K562 (cell line): ENCODE data around the gene LCNL1. TPM values are rescaled to one million over a fixed set of nuclear protein-coding genes. Genes with fewer than 3 reads are reported as not detected.
A peak's percentile ranks its signal among the peaks of the same experiment; 100 is the strongest.

Experiments used
- BRD9 ChIP-seq: fragments of 450-650 bp; IDR thresholded peaks from 2 replicates; pipeline ENCODE4 v1.6.1; 2018; ENCODE audit warnings: low read depth; ENCODE audit not compliant: partially characterized antibody
- CBX3 ChIP-seq, 2 experiments: IDR thresholded peaks; 1 replicate in 1 of 2; 2 replicates in 1 of 2; pipeline ENCODE4 v1.6.1; 2012; ENCODE audit warnings: inconsistent platforms in 2 of 2, low read length in 2 of 2, borderline replicate concordance in 1 of 2, control low read depth in 1 of 2
- DACH1 ChIP-seq: fragments of 450-650 bp; IDR thresholded peaks from 2 replicates; pipeline ENCODE4 v1.6.1; 2018; ENCODE audit not compliant: partially characterized antibody
- FIP1L1 ChIP-seq: fragments of 200-400 bp; formaldehyde crosslinking; IDR thresholded peaks from 2 replicates; pipeline ENCODE4 v1.6.1; 2018; ENCODE audit warnings: mild to moderate bottlenecking, low read depth, low read length; ENCODE audit not compliant: poor library complexity, severe bottlenecking
- GABPB1 ChIP-seq: sonication (generic); formaldehyde crosslinking; IDR thresholded peaks from 2 replicates; pipeline ENCODE4 v1.8.0; 2022; ENCODE audit warnings: mild to moderate bottlenecking, missing genetic modification reagents
- GTF2E2 ChIP-seq: fragments of 200-800 bp; sonication (Bioruptor generic); IDR thresholded peaks from 2 replicates; pipeline ENCODE4 v1.6.1; 2016; ENCODE audit warnings: missing genetic modification characterization, missing compliant biosample characterization
- HLTF ChIP-seq: fragments of 450-650 bp; IDR thresholded peaks from 2 replicates; pipeline ENCODE4 v1.6.1; 2016
- KAT2B ChIP-seq: IDR thresholded peaks from one replicate; pipeline ENCODE4 v1.6.1; 2012; ENCODE audit warnings: low read depth, mild to moderate bottlenecking, control low read depth, inconsistent platforms, low read length, moderate library complexity
- NR3C1 ChIP-seq: sonication (generic); formaldehyde crosslinking; IDR thresholded peaks from 2 replicates; pipeline ENCODE4 v1.8.1; 2022; ENCODE audit warnings: missing genetic modification reagents
- POLR3A ChIP-seq: IDR thresholded peaks from 2 replicates; pipeline ENCODE4 v1.6.1; 2011; ENCODE audit warnings: borderline replicate concordance, mild to moderate bottlenecking, moderate library complexity; ENCODE audit not compliant: insufficient read length, insufficient read depth; ENCODE audit errors: extremely low read depth
- PTTG1 ChIP-seq: fragments of 450-650 bp; IDR thresholded peaks from 2 replicates; pipeline ENCODE4 v1.6.1; 2016; ENCODE audit warnings: low read depth, mild to moderate bottlenecking, missing genetic modification characterization, missing compliant biosample characterization
- RAD21 ChIP-seq, 2 experiments: fragments of 250-450 bp in 1 of 2; fragments of 450-650 bp in 1 of 2; sonication (Bioruptor Pico) in 1 of 2; formaldehyde crosslinking in 1 of 2; IDR thresholded peaks in 1 of 2; conservative IDR thresholded peaks in 1 of 2; 2 replicates each; pipeline versions ENCODE4 v1.4.0 to v1.8.0; 2020 to 2022; ENCODE audit warnings: mild to moderate bottlenecking in 2 of 2, moderate library complexity in 1 of 2
- RFX5 ChIP-seq: IDR thresholded peaks from 2 replicates; pipeline ENCODE4 v1.6.1; 2011; ENCODE audit warnings: low read depth, mild to moderate bottlenecking, improper control_type of control experiment, low read length
- SAP30 ChIP-seq: fragments of 200-600 bp; sonication (generic); IDR thresholded peaks from 2 replicates; pipeline ENCODE4 v1.6.1; 2012; ENCODE audit warnings: borderline replicate concordance, low read depth, mild to moderate bottlenecking, moderate library complexity, low read length, control low read depth, inconsistent platforms; ENCODE audit not compliant: insufficient read depth, poor library complexity, severe bottlenecking
- SP1 ChIP-seq: sonication (generic); formaldehyde crosslinking; IDR thresholded peaks from 2 replicates; pipeline ENCODE4 v1.8.1; 2022; ENCODE audit warnings: mild to moderate bottlenecking, missing genetic modification reagents
- TFAM ChIP-seq: fragments of 250-450 bp; sonication (Bioruptor Pico); conservative IDR thresholded peaks from 2 replicates; pipeline ENCODE4 v1.5.0; 2021; ENCODE audit warnings: mild to moderate bottlenecking, moderate library complexity
- TGIF2 ChIP-seq: sonication (generic); formaldehyde crosslinking; IDR thresholded peaks from 2 replicates; pipeline ENCODE4 v1.8.1; 2022; ENCODE audit warnings: mild to moderate bottlenecking, missing genetic modification reagents, moderate library complexity
- UBTF ChIP-seq, 2 experiments: IDR thresholded peaks; 2 replicates each; pipeline ENCODE4 v1.6.1; 2012; ENCODE audit warnings: improper control_type of control experiment in 2 of 2, low read depth in 2 of 2, low read length in 2 of 2, borderline replicate concordance in 1 of 2
- VEZF1 ChIP-seq: fragments of 200-800 bp; sonication (Bioruptor generic); IDR thresholded peaks from 2 replicates; pipeline ENCODE4 v1.6.1; 2017; ENCODE audit warnings: missing genetic modification characterization, missing compliant biosample characterization
- ZNF347 ChIP-seq: fragments of 450-650 bp; formaldehyde crosslinking; IDR thresholded peaks from 2 replicates; pipeline ENCODE4 v1.4.0; 2020; ENCODE audit warnings: low read depth, mild to moderate bottlenecking, moderate library complexity
- ZNF695 ChIP-seq: fragments of 450-650 bp; formaldehyde crosslinking; IDR thresholded peaks from 2 replicates; pipeline ENCODE4 v1.4.0; 2020; ENCODE audit warnings: mild to moderate bottlenecking, moderate library complexity
- polyA plus RNA-seq, 8 experiments: library from polyadenylated mRNA; depleted of rRNA in 4 of 8; stranded (reverse) in 5 of 8; unstranded in 3 of 8; fragments of >200 nt; fragmentation: Nextera tagmentation in 2 of 8; fragmentation: Illumina TruSeq in 1 of 8; extraction: Ambion mirVana in 2 of 8; extraction: Trizol in 1 of 8; gene quantifications; 2 replicates each; pipeline versions ENCODE4 v1.2.1 to v1.2.3, GENCODE V29; 2011 to 2014; ENCODE audit warnings: inconsistent platforms in 1 of 8, missing spikeins in 1 of 8
- total RNA-seq, 7 experiments: library from RNA; depleted of rRNA in 6 of 7; stranded (reverse); fragments of >200 nt in 6 of 7; fragmentation: Illumina TruSeq in 2 of 7; extraction: Trizol in 2 of 7; gene quantifications; 2 replicates each; pipeline versions ENCODE4 v1.2.1 to v1.2.3, GENCODE V29; 2011 to 2021; ENCODE audit warnings: low replicate concordance in 1 of 7

LCNL1 gene
- total and polyA plus RNA-seq, 9 of the 15 experiments (the other 6 are each of a cell fraction or from before 2014, with no cell fraction given) = 0.04 to 0.16 (median 0.04) TPM; not detected in 4

DNA sequence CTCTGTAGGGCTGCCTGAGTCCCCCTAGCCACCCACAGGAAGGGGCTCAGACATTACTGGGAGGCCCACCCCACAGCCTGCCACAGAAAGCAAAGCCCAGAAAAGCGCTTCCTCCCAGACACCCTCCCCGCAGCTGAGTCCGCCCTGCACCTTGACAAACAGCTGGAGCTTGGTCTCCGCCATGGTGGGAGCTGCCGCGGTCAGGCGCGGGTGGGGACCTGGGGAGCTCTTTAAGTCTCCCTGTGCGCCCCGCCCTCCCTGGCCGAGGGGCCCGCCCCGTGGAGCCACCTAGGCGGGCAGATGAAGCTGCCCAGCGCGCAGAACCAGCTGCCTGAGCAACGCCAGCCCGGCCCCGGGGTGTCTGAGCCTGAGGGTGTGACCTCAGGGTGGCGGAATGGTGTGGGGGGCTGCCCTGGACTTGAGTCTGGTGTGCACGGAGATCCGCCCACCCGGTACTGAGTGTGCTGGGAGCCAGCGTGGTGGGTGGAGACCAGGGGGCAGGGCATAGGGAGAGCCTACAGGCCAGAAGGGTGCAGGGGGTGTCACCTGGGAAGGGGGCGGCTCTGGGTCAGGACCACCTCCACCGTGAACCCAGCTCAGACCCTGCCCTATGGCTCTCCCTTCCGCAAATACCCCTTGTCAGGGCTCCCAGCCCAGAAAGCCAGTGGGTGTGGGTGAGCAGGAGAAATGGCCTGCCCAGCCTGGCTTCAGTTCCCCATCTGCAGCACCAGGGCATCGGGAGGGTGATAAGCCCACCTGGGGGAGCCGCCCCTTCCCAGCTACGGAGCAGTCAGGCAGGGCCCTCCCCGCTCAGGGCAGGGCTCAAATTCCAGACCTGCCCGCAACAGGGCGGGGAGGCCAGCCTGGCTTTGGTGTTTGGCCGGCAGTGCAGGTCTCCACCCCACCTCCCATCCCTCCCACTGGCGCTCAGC lies 13.8 kb downstream of the LCNL1 start, which contains the start of gene CLIC3 (continued):
- peak; percentile 0; the same call in 1 of the 2 replicates for TF ChIP-seq VEZF1 (CRISPR knock-in tag)
- TF ChIP-seq RAD21 (CRISPR knock-in tag; conservative IDR thresholded peaks at IDR 0.05 in 1 of 2, IDR thresholded peaks at IDR 0.05 in 1 of 2) = no peak
- TF ChIP-seq BRD9 = no peak
- no peak for TF ChIP-seq TFAM (CRISPR knock-in tag)
- peak; percentile 28 for TF ChIP-seq FIP1L1
- TF ChIP-seq TGIF2 (CRISPR knock-in tag) = peak; percentile 95; the same call in 1 of the 2 replicates
- TF ChIP-seq HLTF = no peak
- TF ChIP-seq SAP30 = peak; percentile 78
- no peak for TF ChIP-seq KAT2B
- TF ChIP-seq UBTF (IDR thresholded peaks at IDR 0.05; ENCODE audit: borderline replicate concordance in 1 of 2, low read depth in 2 of 2, low read length in 2 of 2) = no peak
- no peak for TF ChIP-seq PTTG1 (tag)
- TF ChIP-seq ZNF347 (CRISPR knock-in tag) = no peak
- no peak for TF ChIP-seq NR3C1 (CRISPR knock-in tag)
- TF ChIP-seq GABPB1 = peak; percentile 42; the same call in 1 of the 2 replicates
- TF ChIP-seq DACH1 = peak; percentile 83
- TF ChIP-seq SP1 (CRISPR knock-in tag) = no peak
- TF ChIP-seq GTF2E2 (tag) = no peak
- no peak for TF ChIP-seq ZNF695 (CRISPR knock-in tag)
- TF ChIP-seq RFX5 = no peak
- no peak for TF ChIP-seq POLR3A
- TF ChIP-seq CBX3 (IDR thresholded peaks at IDR 0.05; ENCODE audit: borderline replicate concordance in 1 of 2, low read length in 2 of 2) = no peak; a peak in 1 of 3 replicates
